Thyroid gland (tissue), 4 donors: ENCODE measurements around the gene HIVEP1. TPM values are rescaled to one million over a fixed set of nuclear protein-coding genes. Genes with fewer than 3 reads are reported as not detected.
A peak's percentile ranks its signal among the peaks of the same experiment; 100 is the strongest.

ENCODE experiments used
- DNase-seq, 2 donors: peaks; one replicate each; pipeline ENCODE4 v3.0.0-alpha.2; 2019
- H3K27ac ChIP-seq, 3 donors: fragments of 200-600 bp; sonication (generic); 1 replicate in 2 of 3; 2 replicates in 1 of 3; pipeline ENCODE4 v1.5.1; 2016 to 2019; ENCODE audit warnings: mild to moderate bottlenecking in 1 of 3, moderate library complexity in 1 of 3
- H3K27me3 ChIP-seq: fragments of 200-600 bp; sonication (generic); one replicate; pipeline ENCODE4 v1.5.1; 2019
- H3K36me3 ChIP-seq, 2 donors: fragments of 200-600 bp; sonication (generic); one replicate each; pipeline ENCODE4 v1.5.1; 2016 to 2019
- H3K4me1 ChIP-seq, 2 donors: fragments of 200-600 bp; sonication (generic); one replicate each; pipeline ENCODE4 v1.5.1; 2017 to 2019
- H3K4me3 ChIP-seq, 3 donors: fragments of 200-600 bp; sonication (generic); replicated peaks in 1 of 3; 1 replicate in 2 of 3; 2 replicates in 1 of 3; pipeline ENCODE4 v1.5.1; 2016; ENCODE audit warnings: mild to moderate bottlenecking in 1 of 3
- H3K9me3 ChIP-seq: fragments of 200-600 bp; sonication (generic); one replicate; pipeline ENCODE4 v1.5.1; 2017
- POLR2A ChIP-seq, 2 donors: fragments of 450-650 bp; IDR thresholded peaks; one replicate each; pipeline ENCODE4 v1.6.1; 2017; ENCODE audit warnings: antibody characterized with exemption in 2 of 2, mild to moderate bottlenecking in 2 of 2, moderate library complexity in 1 of 2
- WGBS, 2 donors: methylation state at CpG; one replicate each; pipeline ENCODE4 v1.1.5; 2017; 5-methylcytosine and 5-hydroxymethylcytosine counted together
- intact Hi-C: fragments of 100-400 bp; cut with DNase I; formaldehyde crosslinking; loops from one replicate; pipeline ENCODE4 v1.15.1; 2023
- total RNA-seq, 4 donors: library from RNA; depleted of rRNA; stranded (reverse); fragments of >200 nt; gene quantifications; one replicate each; pipeline ENCODE4 v1.2.3, GENCODE V29; 2016
- TF ChIP-seq, protein P1 (sequence below), 6 experiments: fragments of 200-600 bp in 3 of 6; fragments of 450-650 bp in 3 of 6; sonication (generic) in 3 of 6; IDR thresholded peaks; one replicate each; pipeline ENCODE4 v1.5.1; 2016 to 2019; ENCODE audit warnings: antibody characterized with exemption in 6 of 6, mild to moderate bottlenecking in 2 of 6, inconsistent platforms in 1 of 6, moderate library complexity in 1 of 6

Gene HIVEP1
- total RNA-seq, 4 donors from 2014 or later, result 17.4 to 35.1 (median 29.0) TPM

DNA sequence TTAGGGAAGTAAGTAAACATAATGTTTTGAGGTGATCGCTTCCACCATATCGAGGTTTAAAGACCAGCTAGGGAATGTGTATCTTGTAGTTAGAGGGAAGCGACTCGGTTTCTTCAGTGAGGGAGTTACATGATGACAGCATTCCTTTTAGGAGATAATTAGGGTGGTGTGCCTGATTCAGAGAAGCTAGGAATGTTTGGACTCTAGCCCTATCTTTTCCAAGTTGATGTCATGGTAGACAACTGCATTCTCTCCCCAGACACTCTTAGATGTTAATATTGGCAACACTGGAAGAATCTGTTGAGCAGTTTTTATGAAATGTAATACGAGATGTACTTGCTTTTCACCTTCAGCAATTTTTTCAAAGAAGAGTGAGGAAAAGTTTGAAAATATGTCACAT lies 12.9 kb upstream of the HIVEP1 start:
- 85 to 91% methylated on average over 5 of the region's 5 CpGs for WGBS, 2 donors
- Histone ChIP-seq H3K27me3 (no peaks in the 10 kb centered on the region), H3K4me1 (no peaks in the 10 kb centered on the region), H3K4me3 (no peak overlapping the region), H3K27ac (no peak overlapping the region), H3K9me3 (no peaks in the 10 kb centered on the region), H3K36me3 (no peaks in the 10 kb centered on the region)
- DNase-seq, result no peak
- TF ChIP-seq POLR2A (IDR thresholded peaks at IDR 0.05), result no peak
- TF ChIP-seq, protein P1, sequence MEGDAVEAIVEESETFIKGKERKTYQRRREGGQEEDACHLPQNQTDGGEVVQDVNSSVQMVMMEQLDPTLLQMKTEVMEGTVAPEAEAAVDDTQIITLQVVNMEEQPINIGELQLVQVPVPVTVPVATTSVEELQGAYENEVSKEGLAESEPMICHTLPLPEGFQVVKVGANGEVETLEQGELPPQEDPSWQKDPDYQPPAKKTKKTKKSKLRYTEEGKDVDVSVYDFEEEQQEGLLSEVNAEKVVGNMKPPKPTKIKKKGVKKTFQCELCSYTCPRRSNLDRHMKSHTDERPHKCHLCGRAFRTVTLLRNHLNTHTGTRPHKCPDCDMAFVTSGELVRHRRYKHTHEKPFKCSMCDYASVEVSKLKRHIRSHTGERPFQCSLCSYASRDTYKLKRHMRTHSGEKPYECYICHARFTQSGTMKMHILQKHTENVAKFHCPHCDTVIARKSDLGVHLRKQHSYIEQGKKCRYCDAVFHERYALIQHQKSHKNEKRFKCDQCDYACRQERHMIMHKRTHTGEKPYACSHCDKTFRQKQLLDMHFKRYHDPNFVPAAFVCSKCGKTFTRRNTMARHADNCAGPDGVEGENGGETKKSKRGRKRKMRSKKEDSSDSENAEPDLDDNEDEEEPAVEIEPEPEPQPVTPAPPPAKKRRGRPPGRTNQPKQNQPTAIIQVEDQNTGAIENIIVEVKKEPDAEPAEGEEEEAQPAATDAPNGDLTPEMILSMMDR (IDR thresholded peaks at IDR 0.05), result no peak
- intact Hi-C loops, result no loop called here

DNA sequence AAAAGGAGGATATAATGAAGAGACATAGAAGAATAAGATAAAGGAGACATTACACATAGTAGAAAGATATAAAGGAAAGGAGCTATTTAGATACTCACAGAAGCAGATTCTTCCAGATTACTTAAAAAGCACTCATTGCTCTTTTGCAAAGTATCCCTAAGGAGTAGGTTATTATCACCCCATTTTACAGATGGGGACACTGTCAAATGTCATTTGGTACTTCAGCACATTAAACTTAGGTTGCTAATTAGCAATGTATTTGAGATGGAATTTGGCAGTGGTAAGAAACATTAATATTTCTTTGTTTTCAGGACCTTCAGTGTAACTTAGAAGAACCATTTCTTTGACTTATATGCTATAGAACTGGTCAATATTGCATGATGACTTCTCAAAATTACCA lies 11.9 kb upstream of the HIVEP1 start:
- intact Hi-C loops, result no loop called here
- no peak overlapping the region for H3K27ac ChIP-seq
- no peak for DNase-seq
- H3K9me3 ChIP-seq, result no peaks in the 10 kb centered on the region
- no peaks in the 10 kb centered on the region for H3K36me3 ChIP-seq
- H3K4me1 ChIP-seq, result no peaks in the 10 kb centered on the region
- no peaks in the 10 kb centered on the region for H3K27me3 ChIP-seq
- TF ChIP-seq, protein P1 (IDR thresholded peaks at IDR 0.05), result no peak
- TF ChIP-seq POLR2A (IDR thresholded peaks at IDR 0.05), result no peak
- no peak overlapping the region for H3K4me3 ChIP-seq

DNA sequence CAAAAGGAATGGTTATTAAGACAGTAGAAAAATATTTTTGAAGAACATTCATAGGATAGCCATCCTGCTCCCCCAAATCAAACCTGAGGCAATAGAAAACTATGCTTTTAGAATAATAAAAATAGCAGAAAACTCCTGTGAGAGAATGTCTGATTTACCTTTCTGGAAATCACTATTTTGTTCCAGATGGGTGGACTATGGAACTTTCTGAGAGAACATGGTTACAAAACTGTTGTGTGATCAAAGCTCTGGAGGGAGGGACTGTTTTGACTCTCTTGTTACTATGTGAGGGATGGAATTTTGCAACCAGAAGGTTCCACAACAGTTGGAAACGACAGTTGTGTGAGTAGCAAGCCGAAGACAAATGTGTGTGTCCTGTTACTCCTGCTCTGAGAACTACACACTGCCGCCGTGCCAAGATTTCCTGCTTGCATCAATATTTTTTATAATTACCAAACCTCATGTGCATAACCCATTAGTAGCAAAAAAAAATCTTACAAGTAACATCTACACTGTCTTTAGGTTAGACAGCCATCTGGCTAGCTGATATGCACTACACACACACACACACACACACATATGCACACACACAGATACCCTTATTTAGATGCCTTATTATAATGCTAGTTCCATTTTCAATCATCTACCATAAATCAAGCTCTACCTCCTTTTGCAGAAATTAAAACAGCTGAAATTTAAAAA lies 11.0 kb upstream of the HIVEP1 start:
- Histone ChIP-seq H3K4me3 (no peak overlapping the region), H3K27ac (peak overlapping the region in 1 of 3 donors; percentile 2), H3K27me3 (no peaks in the 10 kb centered on the region), H3K9me3 (no peaks in the 10 kb centered on the region), H3K4me1 (no peaks in the 10 kb centered on the region), H3K36me3 (no peaks in the 10 kb centered on the region)
- TF ChIP-seq, protein P1 (IDR thresholded peaks at IDR 0.05), result no peak
- TF ChIP-seq POLR2A (IDR thresholded peaks at IDR 0.05), result no peak
- 39 to 58% methylated on average over 4 of the region's 4 CpGs for WGBS, 2 donors
- intact Hi-C loops, result no loop called here
- no peak for DNase-seq

DNA sequence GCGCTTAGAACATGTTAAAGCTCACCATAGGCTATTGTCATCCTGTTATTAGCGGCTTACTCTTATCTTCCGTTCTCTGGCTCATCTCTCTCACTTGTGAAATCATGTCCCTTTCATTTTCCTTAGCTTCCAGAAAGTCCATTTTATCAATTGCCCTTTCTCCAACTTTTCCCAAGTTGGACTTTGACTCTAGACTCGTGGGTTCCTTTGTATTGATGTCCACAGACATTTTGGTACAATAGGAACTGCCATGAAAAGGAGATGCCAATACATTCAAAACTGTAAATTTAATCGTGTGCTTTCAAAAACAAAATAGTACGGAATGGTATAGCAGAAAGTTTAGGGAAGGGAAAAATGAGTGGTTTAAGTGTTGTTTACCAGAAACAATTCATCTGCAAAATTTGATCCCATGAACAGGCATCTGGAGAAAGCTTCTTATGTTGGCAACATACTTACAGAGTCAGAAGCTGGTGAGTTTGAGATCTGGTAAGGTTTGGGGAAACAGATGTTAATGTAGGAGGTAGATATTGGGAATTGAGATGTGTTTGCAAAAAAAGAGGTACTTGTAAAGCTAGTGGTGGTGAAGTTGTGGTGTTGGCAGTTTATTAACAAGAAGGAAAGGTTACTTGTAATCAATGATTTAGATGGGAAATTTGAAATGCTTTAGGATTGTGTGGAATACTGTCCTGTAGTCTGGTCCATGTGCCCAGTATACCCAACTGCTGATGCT lies 10.2 kb upstream of the HIVEP1 start:
- intact Hi-C loops, result no loop called here
- TF ChIP-seq, protein P1 (IDR thresholded peaks at IDR 0.05), result no peak
- TF ChIP-seq POLR2A (IDR thresholded peaks at IDR 0.05), result no peak
- Histone ChIP-seq H3K27ac (no peak overlapping the region), H3K9me3 (no peaks in the 10 kb centered on the region), H3K27me3 (no peaks in the 10 kb centered on the region), H3K4me1 (no peaks in the 10 kb centered on the region), H3K4me3 (no peak overlapping the region), H3K36me3 (no peaks in the 10 kb centered on the region)
- no peak for DNase-seq
- 83 to 92% methylated on average over 6 of the region's 6 CpGs for WGBS, 2 donors

DNA sequence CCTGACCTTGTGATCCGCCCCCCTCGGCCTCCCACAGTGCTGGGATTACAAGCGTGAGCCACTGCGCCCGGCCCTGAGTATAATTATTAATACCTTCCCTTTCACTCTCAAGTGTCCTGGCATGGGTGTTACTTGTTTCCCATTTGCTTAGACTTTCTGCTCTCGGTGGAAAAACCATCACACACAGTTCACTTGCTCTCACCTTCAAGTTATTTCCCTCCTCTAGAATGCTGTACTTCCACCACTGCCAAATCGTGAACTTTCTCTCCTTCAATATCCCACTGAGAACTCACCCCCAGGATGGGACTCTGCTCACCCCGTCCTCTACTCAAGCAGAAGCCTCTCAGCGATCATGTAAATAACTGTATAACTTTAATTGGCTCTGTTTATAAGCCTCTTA lies 4.6 kb upstream of the HIVEP1 start:
- Histone ChIP-seq H3K9me3 (no peaks in the 10 kb centered on the region), H3K36me3 (no peaks in the 10 kb centered on the region), H3K4me1 (peaks cover 11% of the 10 kb centered on the region in 2 donors), H3K27ac (peak overlapping the region in 1 of 3 donors; percentile 94), H3K4me3 (no peak overlapping the region), H3K27me3 (no peaks in the 10 kb centered on the region)
- intact Hi-C loops, result no loop called here
- TF ChIP-seq, protein P1 (IDR thresholded peaks at IDR 0.05), result no peak
- no peak for TF ChIP-seq POLR2A (IDR thresholded peaks at IDR 0.05)
- 81% methylated on average over 9 of the region's 9 CpGs for WGBS, 2 donors
- no peak for DNase-seq
